HUES64 (cell line): Measurements from ENCODE around the gene CPLX1.

Source experiments
- H3K27ac ChIP-seq: 2 replicates; pipeline ENCODE4 v1.7.0; 2013; ENCODE audit warnings: low read depth, low read length, inconsistent platforms
- H3K27me3 ChIP-seq: 2 replicates; pipeline ENCODE4 v1.6.1; 2013; ENCODE audit warnings: mild to moderate bottlenecking, low read length; ENCODE audit not compliant: insufficient read depth
- H3K36me3 ChIP-seq: 2 replicates; pipeline ENCODE4 v1.6.1; 2013; ENCODE audit warnings: mild to moderate bottlenecking, low read length; ENCODE audit not compliant: insufficient read depth
- H3K4me1 ChIP-seq: 2 replicates; pipeline ENCODE4 v1.6.1; 2013; ENCODE audit warnings: mild to moderate bottlenecking, low read length, moderate library complexity; ENCODE audit not compliant: insufficient read depth
- H3K4me3 ChIP-seq: 2 replicates; pipeline ENCODE4 v1.5.1; 2013; ENCODE audit warnings: mild to moderate bottlenecking, low read length, moderate library complexity
- H3K9ac ChIP-seq: 2 replicates; pipeline ENCODE4 v1.6.1; 2013; ENCODE audit warnings: mild to moderate bottlenecking, low read depth, low read length
- H3K9me3 ChIP-seq: 2 replicates; pipeline ENCODE4 v1.6.1; 2013; ENCODE audit warnings: low read depth, low read length; ENCODE audit not compliant: insufficient read depth
- WGBS: fragments of 150-250, 120-280 bp; methylation state at CpG from one replicate; pipeline ENCODE4 v1.1.7; 2013; ENCODE audit warnings: missing lambda C conversion rate; 5-methylcytosine and 5-hydroxymethylcytosine counted together

CPLX1 gene

DNA sequence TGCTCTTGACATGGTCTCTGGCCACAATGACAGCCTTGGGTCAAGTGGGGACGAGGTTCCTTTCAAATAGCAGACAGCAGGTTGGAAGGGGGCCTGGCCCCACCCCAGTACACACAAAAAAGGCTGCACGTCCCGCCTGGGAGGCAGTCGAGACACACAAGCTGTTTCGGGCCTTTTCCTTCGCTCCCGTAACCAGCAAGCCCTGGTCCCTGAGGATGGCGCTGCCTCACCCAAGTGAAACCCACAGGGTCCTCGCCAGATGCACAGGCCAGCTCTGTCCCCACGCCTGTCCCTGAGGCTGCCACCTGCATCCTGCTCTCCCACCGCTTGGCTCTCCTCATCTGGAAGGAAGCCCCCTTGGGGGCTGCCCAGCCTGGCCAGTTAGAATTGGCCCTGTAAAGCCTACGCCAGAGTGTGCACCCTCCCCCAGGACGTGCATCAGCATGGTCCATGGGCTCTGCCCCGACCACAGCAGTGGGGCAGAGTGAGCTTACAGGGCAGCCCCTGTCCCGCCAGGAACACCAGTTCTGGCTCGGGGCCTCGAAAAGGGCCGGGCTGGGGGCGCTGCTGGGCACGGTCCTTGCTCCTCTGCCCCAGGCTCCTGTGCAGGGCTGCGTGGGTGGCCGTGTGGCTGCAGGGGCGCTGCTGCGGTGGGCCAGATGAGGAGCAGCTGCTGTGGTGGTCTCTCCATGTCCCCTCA lies 2.0 kb downstream of the CPLX1 start:
- peaks cover 95% of the 10 kb centered on the region for H3K27me3 ChIP-seq

GRCh38 chr4:823176-823760 lies 2.7 kb downstream of the CPLX1 start:
- no peaks in the 10 kb centered on the region for H3K9me3 ChIP-seq
- H3K36me3 ChIP-seq = no peaks in the 10 kb centered on the region
- 87% methylated on average over 21 of the region's 21 CpGs for WGBS
- H3K4me3 ChIP-seq = no peak overlapping the region
- no peak overlapping the region for H3K27ac ChIP-seq
- H3K4me1 ChIP-seq = no peaks in the 10 kb centered on the region
- H3K9ac ChIP-seq = no peak overlapping the region
- H3K27me3 ChIP-seq = peaks cover 95% of the 10 kb centered on the region

More for the DNA sequence above, 2.0 kb downstream of the CPLX1 start:
- Histone ChIP-seq H3K4me3 (no peak overlapping the region), H3K9me3 (no peaks in the 10 kb centered on the region), H3K9ac (no peak overlapping the region), H3K4me1 (no peaks in the 10 kb centered on the region), H3K27ac (no peak overlapping the region), H3K36me3 (no peaks in the 10 kb centered on the region)
- 56% methylated on average over 24 of the region's 24 CpGs for WGBS

- no peaks in the 10 kb centered on the region for H3K9me3 ChIP-seq
- 74% methylated on average over 24 of the region's 24 CpGs for WGBS
- no peak overlapping the region for H3K9ac ChIP-seq
- no peaks in the 10 kb centered on the region for H3K36me3 ChIP-seq
- no peaks in the 10 kb centered on the region for H3K4me1 ChIP-seq
- no peak overlapping the region for H3K4me3 ChIP-seq
- peaks cover 95% of the 10 kb centered on the region for H3K27me3 ChIP-seq
- H3K27ac ChIP-seq = no peak overlapping the region
Measured at GRCh38 chr4:822361-823175, 3.4 kb downstream of the CPLX1 start.

- 89% methylated on average over 16 of the region's 16 CpGs for WGBS
- no peak overlapping the region for H3K27ac ChIP-seq
- no peaks in the 10 kb centered on the region for H3K9me3 ChIP-seq
- H3K27me3 ChIP-seq = peaks cover 94% of the 10 kb centered on the region
- H3K4me1 ChIP-seq = no peaks in the 10 kb centered on the region
- no peak overlapping the region for H3K4me3 ChIP-seq
- no peak overlapping the region for H3K9ac ChIP-seq
- no peaks in the 10 kb centered on the region for H3K36me3 ChIP-seq
Measured at GRCh38 chr4:821631-822030, 4.3 kb downstream of the CPLX1 start.

GRCh38 chr4:821181-821591 lies 4.7 kb downstream of the CPLX1 start:
- H3K27ac ChIP-seq = no peak overlapping the region
- no peaks in the 10 kb centered on the region for H3K36me3 ChIP-seq
- no peaks in the 10 kb centered on the region for H3K4me1 ChIP-seq
- H3K9ac ChIP-seq = no peak overlapping the region
- 85% methylated on average over 22 of the region's 22 CpGs for WGBS
- no peaks in the 10 kb centered on the region for H3K9me3 ChIP-seq
- H3K27me3 ChIP-seq = peaks cover 96% of the 10 kb centered on the region
- no peak overlapping the region for H3K4me3 ChIP-seq

GRCh38 chr4:820230-821172 lies 5.4 kb downstream of the CPLX1 start:
- 86% methylated on average over 24 of the region's 24 CpGs for WGBS
- H3K27me3 ChIP-seq = peaks cover 98% of the 10 kb centered on the region
- H3K36me3 ChIP-seq = no peaks in the 10 kb centered on the region
- H3K4me3 ChIP-seq = no peak overlapping the region
- H3K9ac ChIP-seq = no peak overlapping the region
- no peaks in the 10 kb centered on the region for H3K4me1 ChIP-seq
- no peaks in the 10 kb centered on the region for H3K9me3 ChIP-seq
- H3K27ac ChIP-seq = no peak overlapping the region

DNA sequence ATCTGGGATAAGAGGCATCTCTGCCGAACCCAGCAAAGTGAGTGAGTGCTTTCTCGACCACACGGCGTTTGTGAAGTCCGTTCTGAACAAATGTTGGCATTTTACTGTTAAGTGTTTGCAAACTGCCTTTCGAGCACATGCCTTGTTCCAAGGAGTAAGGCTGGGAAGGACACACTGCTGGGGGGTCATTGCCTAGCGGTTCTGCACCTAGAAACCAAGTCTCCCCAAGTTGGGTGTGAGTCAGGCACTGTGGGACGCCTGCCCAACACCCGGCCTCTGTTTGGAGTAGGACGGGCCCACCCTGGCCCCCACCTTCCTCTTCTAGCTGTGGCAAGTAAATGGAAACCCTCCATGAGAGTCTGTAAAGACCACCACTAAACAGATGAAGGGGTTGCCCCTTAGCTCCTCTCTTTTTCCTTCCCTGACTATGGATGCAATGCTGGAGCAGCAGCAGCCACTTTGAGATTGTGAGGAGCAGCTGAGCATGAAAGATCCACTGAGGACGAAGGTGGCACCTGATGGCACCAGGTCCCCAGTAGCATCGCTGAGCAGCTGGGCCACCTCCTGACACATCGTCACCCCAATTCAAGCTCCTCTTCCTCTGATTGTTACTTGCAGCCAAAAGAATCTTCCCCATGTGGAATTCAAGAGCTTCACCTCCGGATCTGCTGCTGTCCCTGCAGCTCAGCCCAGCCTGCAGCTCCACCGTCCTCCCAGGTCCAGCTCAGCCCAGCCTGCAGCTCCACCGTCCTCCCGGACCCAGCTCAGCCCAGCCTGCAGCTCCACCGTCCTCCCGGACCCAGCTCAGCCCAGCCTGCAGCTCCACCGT lies 6.3 kb downstream of the CPLX1 start:
- Histone ChIP-seq H3K4me3 (no peak overlapping the region), H3K9me3 (no peaks in the 10 kb centered on the region), H3K36me3 (no peaks in the 10 kb centered on the region), H3K27me3 (peaks cover 96% of the 10 kb centered on the region), H3K9ac (no peak overlapping the region), H3K27ac (no peak overlapping the region), H3K4me1 (no peaks in the 10 kb centered on the region)
- WGBS = 80% methylated on average over 20 of the region's 20 CpGs

DNA sequence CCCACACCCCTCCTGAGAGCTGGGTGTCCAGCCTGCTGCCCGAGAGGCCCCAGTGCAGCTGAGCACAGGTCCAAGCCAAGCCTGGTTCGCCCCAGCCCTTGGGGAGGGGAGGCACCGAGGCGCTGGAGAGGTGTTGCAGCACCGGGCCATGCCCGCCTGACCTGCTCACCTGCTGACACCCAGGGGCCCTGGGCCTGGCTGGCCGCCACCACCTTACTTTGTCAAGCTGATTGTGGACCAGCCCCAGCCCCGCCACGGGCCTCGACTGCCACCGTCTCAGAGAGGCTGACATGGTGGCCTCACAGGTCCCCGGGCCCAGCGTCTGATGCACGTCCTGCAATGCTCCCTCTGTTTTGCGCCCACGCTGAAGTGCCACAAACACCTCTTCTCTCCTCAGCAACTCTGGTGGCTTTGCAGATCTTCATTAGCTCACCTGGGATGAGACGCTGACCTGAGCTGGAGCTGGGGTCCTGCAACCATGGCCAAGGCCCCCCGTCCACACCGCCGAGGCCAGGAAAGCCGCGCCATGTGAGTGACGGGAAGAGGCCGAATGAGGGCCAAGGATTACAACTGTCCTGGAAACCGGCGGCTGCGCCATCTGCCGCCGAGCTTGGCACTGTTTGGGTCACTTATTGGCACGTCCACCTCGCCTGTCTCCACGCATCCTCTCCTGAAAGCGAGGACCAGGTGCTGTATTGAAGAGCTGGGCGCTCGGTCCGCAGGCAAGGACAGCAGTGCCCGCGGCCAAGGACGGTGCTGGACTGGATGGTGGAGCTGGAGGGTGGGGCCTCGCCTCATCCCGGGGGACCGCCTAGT lies 7.6 kb downstream of the CPLX1 start:
- H3K4me3 ChIP-seq = no peak overlapping the region
- H3K9me3 ChIP-seq = no peaks in the 10 kb centered on the region
- no peak overlapping the region for H3K9ac ChIP-seq
- no peaks in the 10 kb centered on the region for H3K4me1 ChIP-seq
- 88% methylated on average over 42 of the region's 42 CpGs for WGBS
- peaks cover 96% of the 10 kb centered on the region for H3K27me3 ChIP-seq
- H3K36me3 ChIP-seq = no peaks in the 10 kb centered on the region
- no peak overlapping the region for H3K27ac ChIP-seq

DNA sequence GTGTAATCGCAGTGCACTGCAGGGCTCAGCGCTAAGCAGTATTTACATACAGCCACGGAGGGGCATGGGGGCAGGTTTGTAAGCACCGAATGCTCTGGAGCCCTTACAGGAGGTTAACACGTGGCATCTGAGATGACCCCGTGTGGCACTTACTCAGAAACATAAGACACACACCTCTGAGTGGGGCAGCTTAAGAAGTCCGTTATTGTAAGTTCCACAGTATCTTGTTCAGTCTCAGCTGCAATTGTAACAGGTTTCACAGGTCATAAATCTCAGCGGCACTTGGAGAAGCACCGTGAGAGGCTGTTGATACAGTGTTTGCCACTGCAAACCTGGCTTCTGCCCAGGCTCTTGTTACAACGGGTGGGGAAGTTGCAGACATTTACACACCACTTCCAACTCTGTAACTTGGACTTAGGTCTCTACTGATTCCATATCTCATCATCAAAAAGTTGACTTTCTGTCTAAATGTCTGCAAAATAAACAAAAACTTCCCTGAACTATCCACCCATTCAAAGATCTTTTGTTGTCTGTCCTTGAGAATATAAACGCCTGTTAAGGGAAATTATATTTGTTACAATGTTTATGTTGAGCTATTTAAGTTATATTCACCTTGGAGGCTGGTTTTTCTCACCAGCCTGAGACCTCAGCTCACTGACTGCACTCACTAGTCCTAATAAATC lies 10.3 kb downstream of the CPLX1 start:
- Histone ChIP-seq H3K27ac (no peak overlapping the region), H3K36me3 (no peaks in the 10 kb centered on the region), H3K9me3 (no peaks in the 10 kb centered on the region), H3K4me3 (no peak overlapping the region), H3K9ac (no peak overlapping the region), H3K4me1 (no peaks in the 10 kb centered on the region), H3K27me3 (peaks cover 95% of the 10 kb centered on the region)
- WGBS = 64% methylated on average over 10 of the region's 11 CpGs
